Measurements from ENCODE around the gene ZNF569.

- TF ChIP-seq EZH2 (IDR thresholded peaks at IDR 0.05; ENCODE audit: low read length) (no peak), CTCF (optimal IDR thresholded peaks at IDR 0.05 in 1 of 3, IDR thresholded peaks at IDR 0.05 in 1 of 3, conservative IDR thresholded peaks at IDR 0.05 in 1 of 3; ENCODE audit: extremely low read depth in 1 of 3, insufficient read depth in 2 of 3, low read length in 3 of 3) (no peak)
Observed at GRCh38 chr19:37389234-37389633, 78.0 kb downstream of the ZNF569 start.

All from keratinocyte (primary cell).